ENCODE measurements around the gene BAX.

BAX gene

DNA sequence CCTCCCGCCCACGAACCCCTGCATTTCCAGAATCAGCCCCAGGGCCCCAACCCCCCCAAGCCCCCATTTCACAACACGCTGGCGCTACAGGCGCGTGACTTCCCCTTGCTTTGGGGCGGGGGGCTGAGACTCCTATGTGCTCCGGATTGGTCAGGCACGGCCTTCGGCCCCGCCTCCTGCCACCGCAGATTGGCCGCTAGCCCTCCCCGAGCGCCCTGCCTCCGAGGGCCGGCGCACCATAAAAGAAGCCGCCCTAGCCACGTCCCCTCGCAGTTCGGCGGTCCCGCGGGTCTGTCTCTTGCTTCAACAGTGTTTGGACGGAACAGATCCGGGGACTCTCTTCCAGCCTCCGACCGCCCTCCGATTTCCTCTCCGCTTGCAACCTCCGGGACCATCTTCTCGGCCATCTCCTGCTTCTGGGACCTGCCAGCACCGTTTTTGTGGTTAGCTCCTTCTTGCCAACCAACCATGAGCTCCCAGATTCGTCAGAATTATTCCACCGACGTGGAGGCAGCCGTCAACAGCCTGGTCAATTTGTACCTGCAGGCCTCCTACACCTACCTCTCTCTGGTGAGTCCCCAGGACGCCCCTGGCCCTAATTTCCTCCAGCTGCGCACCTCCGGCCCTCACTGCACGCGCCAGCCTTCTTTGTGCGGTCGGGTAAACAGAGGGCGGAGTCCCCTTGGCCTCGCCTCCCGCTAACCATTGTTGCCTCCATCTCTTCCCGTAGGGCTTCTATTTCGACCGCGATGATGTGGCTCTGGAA lies 10.5 kb downstream of the BAX start, which contains the start of gene FTL:
TSS of gene FTL (plus strand) at position 270 of the 766 bp plus-strand sequence. CDS start at position 469, 199 bp downstream.
- in situ Hi-C loops (cut with MboI; ENCODE audit: low pct_unique_long_range_greater_than_20kb, low sequenced_read_pairs, unreplicated experiment) = loop anchor here (25.0 kb wide), 2 partner anchors 103 to 328 kb away; partner anchors contain the start of genes CA11, DBP, PLEKHA4 and PPP1R15A
- TF ChIP-seq, protein P1, sequence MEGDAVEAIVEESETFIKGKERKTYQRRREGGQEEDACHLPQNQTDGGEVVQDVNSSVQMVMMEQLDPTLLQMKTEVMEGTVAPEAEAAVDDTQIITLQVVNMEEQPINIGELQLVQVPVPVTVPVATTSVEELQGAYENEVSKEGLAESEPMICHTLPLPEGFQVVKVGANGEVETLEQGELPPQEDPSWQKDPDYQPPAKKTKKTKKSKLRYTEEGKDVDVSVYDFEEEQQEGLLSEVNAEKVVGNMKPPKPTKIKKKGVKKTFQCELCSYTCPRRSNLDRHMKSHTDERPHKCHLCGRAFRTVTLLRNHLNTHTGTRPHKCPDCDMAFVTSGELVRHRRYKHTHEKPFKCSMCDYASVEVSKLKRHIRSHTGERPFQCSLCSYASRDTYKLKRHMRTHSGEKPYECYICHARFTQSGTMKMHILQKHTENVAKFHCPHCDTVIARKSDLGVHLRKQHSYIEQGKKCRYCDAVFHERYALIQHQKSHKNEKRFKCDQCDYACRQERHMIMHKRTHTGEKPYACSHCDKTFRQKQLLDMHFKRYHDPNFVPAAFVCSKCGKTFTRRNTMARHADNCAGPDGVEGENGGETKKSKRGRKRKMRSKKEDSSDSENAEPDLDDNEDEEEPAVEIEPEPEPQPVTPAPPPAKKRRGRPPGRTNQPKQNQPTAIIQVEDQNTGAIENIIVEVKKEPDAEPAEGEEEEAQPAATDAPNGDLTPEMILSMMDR (IDR thresholded peaks at IDR 0.05; ENCODE audit: extremely low read depth, insufficient read depth, missing control alignments) = no peak
- DNase-seq (ENCODE audit: low spot score) = peak; percentile 97

DNA sequence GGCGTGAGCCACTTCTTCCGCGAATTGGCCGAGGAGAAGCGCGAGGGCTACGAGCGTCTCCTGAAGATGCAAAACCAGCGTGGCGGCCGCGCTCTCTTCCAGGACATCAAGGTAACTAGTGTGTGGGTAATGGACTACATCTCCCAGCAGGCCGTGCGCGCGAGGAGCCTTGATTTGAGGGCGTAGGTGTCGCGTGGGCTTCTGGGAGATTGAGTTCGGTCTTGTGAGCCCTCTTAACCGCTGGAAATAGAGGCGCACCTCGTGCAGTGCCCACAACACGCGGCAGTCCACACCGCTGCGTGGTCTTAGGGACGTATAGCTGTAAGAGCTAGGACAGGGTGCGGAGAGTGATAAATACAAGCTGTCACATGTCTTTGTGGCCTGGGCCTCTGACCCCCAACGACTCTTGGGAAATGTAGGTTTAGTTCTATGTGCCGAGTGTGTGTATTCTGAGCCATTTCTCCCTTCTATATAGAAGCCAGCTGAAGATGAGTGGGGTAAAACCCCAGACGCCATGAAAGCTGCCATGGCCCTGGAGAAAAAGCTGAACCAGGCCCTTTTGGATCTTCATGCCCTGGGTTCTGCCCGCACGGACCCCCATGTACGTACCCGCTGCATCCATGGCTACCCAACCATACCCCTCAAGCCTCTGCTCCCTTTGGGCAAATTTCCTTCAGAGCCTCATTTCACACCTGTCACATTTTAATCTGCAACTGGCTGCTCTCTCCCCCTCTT lies 11.3 kb downstream of the BAX start:
- TF ChIP-seq, protein P1 (IDR thresholded peaks at IDR 0.05; ENCODE audit: extremely low read depth, insufficient read depth, missing control alignments) = no peak
- peak; percentile 82 for DNase-seq (ENCODE audit: low spot score)
- in situ Hi-C loops (cut with MboI; ENCODE audit: low pct_unique_long_range_greater_than_20kb, low sequenced_read_pairs, unreplicated experiment) = loop anchor here (25.0 kb wide), 2 partner anchors 104 to 329 kb away; partner anchors contain the start of genes CA11, DBP, PLEKHA4 and PPP1R15A

DNA sequence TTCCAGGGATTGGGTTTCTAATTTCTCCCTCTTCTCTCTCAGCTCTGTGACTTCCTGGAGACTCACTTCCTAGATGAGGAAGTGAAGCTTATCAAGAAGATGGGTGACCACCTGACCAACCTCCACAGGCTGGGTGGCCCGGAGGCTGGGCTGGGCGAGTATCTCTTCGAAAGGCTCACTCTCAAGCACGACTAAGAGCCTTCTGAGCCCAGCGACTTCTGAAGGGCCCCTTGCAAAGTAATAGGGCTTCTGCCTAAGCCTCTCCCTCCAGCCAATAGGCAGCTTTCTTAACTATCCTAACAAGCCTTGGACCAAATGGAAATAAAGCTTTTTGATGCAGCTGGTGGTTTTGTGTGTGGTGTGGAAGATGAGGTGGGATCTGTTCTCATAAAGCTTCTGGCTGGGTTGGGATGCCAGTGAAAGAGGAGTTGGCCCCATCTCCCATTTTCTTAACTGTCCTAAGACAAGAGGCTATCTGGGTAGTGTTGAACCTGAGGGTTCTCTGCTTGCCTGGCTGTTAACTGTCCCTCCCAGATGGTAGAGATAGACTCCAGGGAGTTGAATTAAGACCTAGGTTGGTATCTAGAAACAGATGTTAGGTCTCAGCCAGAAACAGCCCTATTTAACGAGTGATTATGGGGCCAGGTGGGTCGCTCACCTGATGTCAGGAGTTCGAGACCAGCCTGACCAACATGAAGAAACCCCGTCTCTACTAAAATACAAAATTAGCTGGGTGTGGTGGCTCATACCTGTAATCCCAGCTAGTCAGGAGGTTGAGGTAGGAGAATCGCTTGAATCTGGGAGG lies 12.1 kb downstream of the BAX start:
- no peak for DNase-seq (ENCODE audit: low spot score)
- in situ Hi-C loops (cut with MboI; ENCODE audit: low pct_unique_long_range_greater_than_20kb, low sequenced_read_pairs, unreplicated experiment) = loop anchor here (25.0 kb wide), 2 partner anchors 104 to 329 kb away; partner anchors contain the start of genes CA11, DBP, PLEKHA4 and PPP1R15A
- TF ChIP-seq, protein P1 (IDR thresholded peaks at IDR 0.05; ENCODE audit: extremely low read depth, insufficient read depth, missing control alignments) = no peak

DNA sequence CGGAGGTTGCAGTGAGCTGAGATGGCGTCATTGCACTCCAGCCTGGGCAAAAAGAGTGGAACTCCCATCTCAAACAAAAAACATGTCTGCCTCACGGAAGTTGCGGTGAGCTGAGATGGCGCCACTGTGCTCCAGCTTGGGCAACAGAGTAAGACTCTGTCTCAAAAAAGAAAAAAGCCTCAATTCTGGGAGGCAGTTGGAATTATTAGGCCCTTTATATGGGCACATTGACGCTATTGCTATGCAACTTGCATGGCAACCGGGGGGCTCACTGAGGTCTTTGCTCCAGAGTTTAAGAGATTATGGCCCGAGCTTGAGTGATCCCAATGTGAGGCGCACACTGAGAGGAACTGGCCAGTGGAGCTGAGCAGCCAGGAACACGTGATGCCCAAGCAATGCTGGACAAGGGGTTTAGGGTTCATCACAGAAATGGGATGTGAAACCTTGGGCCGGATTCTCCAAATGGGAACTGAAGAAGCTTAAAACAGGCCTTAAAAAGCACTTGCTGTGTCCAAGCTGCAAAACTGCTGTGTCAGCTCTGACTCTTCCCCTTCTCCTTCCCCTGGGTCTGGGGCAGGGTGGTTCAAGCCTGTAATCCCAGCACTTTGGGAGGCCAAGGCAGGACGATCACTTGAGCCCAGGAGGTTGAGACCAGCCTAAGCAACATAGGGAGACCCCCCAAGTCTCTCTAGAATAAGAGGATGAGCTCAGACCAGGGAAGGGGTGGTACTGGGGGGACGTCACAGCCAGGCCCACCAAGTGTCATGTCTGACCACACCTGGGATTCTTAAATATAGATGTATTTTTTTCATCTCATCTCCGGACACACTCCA lies 12.9 kb downstream of the BAX start:
- TF ChIP-seq, protein P1 (IDR thresholded peaks at IDR 0.05; ENCODE audit: extremely low read depth, insufficient read depth, missing control alignments) = no peak
- no peak for DNase-seq (ENCODE audit: low spot score)
- in situ Hi-C loops (cut with MboI; ENCODE audit: low pct_unique_long_range_greater_than_20kb, low sequenced_read_pairs, unreplicated experiment) = loop anchor here (25.0 kb wide), 2 partner anchors 105 to 330 kb away; partner anchors contain the start of genes CA11, DBP, PLEKHA4 and PPP1R15A

- DNase-seq (ENCODE audit: low spot score) = no peak
- in situ Hi-C loops (cut with MboI; ENCODE audit: low pct_unique_long_range_greater_than_20kb, low sequenced_read_pairs, unreplicated experiment) = loop anchor here (25.0 kb wide), 2 partner anchors 106 to 331 kb away; partner anchors contain the start of genes CA11, DBP, PLEKHA4 and PPP1R15A
- TF ChIP-seq, protein P1 (IDR thresholded peaks at IDR 0.05; ENCODE audit: extremely low read depth, insufficient read depth, missing control alignments) = no peak
Measured at GRCh38 chr19:48968179-48968661, 13.5 kb downstream of the BAX start.

All from GM13977 (cell line).